ENCODE data around the gene ELMO1. TPM values are rescaled to one million over a fixed set of nuclear protein-coding genes. Genes with fewer than 3 reads are reported as not detected.

ELMO1 gene
- total RNA-seq, 1 donor from 2014 or later: 0.69 TPM

DNA sequence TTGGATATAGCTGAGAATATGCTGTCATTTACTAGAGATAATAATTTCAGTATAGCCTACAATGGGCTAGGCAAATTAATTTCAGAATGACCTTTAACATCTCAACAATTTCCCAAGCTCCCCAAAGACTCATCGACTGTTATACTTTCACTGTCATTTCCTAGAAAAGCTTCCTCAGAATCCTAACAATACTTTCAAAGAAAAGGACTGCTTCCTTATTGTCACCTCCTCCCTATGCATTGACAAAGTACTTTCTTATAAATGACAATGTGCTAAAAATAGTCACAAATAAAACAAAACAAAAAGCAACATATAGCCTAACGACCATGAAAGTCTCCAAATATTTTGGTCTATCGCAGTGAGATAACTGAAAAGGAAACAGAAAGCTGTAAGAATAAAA, 272.6 kb downstream of the ELMO1 start:
- TF ChIP-seq, protein P1, sequence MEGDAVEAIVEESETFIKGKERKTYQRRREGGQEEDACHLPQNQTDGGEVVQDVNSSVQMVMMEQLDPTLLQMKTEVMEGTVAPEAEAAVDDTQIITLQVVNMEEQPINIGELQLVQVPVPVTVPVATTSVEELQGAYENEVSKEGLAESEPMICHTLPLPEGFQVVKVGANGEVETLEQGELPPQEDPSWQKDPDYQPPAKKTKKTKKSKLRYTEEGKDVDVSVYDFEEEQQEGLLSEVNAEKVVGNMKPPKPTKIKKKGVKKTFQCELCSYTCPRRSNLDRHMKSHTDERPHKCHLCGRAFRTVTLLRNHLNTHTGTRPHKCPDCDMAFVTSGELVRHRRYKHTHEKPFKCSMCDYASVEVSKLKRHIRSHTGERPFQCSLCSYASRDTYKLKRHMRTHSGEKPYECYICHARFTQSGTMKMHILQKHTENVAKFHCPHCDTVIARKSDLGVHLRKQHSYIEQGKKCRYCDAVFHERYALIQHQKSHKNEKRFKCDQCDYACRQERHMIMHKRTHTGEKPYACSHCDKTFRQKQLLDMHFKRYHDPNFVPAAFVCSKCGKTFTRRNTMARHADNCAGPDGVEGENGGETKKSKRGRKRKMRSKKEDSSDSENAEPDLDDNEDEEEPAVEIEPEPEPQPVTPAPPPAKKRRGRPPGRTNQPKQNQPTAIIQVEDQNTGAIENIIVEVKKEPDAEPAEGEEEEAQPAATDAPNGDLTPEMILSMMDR (conservative IDR thresholded peaks at IDR 0.05; ENCODE audit: low read depth, low read length): no peak
- H3K4me3 ChIP-seq (ENCODE audit: low read depth, low read length): no peak overlapping the region
- DNase-seq (ENCODE audit: low read depth): no peak

DNA sequence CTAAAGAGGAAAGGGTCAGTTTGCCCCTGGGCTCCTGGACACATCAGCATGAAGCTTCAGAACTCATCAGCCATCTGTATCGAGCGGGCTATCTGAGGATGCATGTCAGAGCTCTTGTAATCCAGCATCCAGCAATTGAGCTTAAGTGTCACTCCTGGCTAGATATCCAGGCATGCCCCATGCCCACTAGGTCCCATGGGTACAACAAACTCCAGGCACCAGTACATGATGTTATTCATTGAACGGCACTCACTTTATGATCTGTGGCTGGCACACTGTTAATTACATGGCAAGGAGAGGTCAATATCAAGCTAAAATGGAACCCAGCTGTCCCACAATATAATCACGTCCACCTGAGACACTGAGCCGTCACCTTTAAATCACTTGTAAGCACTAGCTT, 274.2 kb downstream of the ELMO1 start:
- DNase-seq (ENCODE audit: low read depth): no peak

DNA sequence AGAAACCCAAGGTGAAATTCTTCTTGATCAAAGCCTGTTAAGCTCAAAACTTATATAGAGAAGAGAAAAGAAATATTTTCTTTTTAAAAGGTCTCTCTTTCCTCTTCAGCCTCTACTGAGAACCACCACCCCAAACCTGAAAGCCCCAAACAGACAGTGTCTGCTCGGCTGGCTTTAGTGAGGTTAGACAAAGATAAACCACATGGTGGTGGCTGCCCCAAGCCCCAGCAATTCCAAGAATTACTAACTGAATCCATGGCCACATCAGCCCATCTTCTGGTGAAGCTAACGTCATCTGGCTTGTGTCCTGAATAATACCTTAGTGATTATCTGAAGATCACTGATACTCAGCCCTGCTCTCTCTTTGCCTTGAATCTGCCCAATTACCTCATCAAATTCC, 275.0 kb downstream of the ELMO1 start:
- TF ChIP-seq, protein P1 (conservative IDR thresholded peaks at IDR 0.05; ENCODE audit: low read depth, low read length): no peak
- no peak for DNase-seq (ENCODE audit: low read depth)
- no peak overlapping the region for H3K4me3 ChIP-seq (ENCODE audit: low read depth, low read length)

More for the DNA sequence above, 274.2 kb downstream of the ELMO1 start:
- H3K4me3 ChIP-seq (ENCODE audit: low read depth, low read length): no peak overlapping the region
- TF ChIP-seq, protein P1 (conservative IDR thresholded peaks at IDR 0.05; ENCODE audit: low read depth, low read length): no peak

DNA sequence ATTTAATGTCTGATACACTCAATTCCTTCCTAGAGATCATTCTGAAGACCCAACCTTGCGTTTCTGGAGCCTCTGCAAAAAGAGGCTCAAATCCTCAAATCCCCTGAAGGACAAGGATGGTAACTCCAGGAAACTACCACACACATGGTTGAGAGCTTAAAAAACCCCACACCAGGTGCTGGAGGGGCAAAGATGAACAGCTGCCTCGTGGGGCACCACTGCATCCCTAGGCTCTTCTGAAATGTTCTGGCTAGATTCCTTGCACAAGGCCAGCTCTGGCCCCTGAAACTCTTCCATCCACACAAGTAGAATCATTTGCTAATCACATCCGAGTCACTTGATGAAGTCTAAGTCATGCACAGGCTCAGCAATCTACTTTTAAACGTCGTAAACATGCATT, 286.6 kb downstream of the ELMO1 start:
- DNase-seq (ENCODE audit: low read depth): no peak
- TF ChIP-seq, protein P1 (conservative IDR thresholded peaks at IDR 0.05; ENCODE audit: low read depth, low read length): no peak
- no peak overlapping the region for H3K4me3 ChIP-seq (ENCODE audit: low read depth, low read length)

DNA sequence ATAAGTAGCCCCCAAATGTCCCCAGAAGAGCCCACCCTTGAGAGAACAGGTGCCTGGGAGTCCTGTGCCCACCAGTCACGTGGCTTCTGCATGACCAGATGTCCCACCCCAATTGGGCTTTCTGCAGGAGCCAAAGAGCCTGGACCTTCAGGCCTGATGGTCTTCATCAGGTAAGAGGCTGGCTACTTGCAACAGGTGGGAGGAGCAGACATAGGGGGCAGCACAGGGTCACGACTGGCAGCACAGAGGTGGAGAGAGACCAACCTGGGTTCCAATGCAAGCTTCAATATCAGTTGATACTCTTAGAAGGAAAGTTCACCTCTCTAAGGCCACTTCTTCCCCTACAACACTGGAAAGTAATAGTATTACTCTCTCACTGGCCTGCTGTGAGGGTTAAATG, 288.0 kb downstream of the ELMO1 start:
- no peak overlapping the region for H3K4me3 ChIP-seq (ENCODE audit: low read depth, low read length)
- TF ChIP-seq, protein P1 (conservative IDR thresholded peaks at IDR 0.05; ENCODE audit: low read depth, low read length): no peak
- no peak for DNase-seq (ENCODE audit: low read depth)

DNA sequence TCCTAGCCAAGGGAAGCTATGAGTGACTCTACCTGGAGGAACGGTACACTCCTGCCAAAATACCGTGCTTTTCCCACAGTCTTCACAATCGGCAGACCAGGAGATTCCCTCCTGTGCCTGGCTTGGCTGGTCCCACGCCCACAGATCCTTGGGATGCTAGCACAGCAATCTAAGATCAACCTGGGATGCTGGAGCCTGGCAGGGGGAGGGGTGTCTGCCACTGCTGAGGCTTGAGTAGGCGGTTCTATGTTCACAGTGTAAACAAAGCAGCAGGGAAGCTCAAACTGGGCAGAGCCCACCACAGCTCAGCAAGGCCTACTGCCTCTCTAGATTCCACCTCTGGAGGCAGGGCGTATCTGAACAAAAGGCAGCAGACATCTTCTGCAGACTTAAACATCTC, 295.3 kb downstream of the ELMO1 start:
- no peak overlapping the region for H3K4me3 ChIP-seq (ENCODE audit: low read depth, low read length)
- TF ChIP-seq, protein P1 (conservative IDR thresholded peaks at IDR 0.05; ENCODE audit: low read depth, low read length): no peak
- DNase-seq (ENCODE audit: low read depth): no peak

DNA sequence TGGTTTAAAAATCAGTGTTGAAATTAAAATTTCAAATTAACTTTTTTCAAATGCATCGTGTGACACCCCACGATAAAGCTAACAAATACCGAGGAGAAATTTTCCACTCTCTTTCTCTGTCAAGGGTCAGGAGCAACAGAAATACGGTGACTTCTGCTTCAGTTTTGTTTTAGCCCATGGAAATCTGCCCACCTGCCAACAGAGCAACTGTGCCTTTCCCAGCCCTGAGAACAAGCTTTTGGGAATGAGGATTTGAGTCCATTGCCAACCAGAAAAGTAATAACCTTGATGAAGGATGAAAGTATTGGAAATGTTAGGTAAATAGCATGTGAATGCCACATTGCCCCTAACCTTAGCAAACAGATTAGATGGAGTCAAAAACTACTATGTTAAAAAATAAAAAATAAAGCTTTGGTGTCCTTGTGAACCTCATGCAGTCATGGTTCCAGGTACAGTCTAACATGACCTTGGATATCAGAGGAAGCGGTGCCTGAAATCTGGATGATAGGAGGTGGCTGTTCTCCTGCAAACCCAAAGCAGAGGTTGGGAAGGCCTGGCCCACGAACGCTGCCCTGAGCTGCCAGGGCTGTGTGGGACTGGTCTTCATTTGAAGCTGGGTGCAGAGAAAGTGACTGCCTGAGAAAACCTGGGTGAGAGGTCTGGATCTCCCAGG, 296.8 kb downstream of the ELMO1 start:
- no peak for DNase-seq (ENCODE audit: low read depth)
- no peak overlapping the region for H3K4me3 ChIP-seq (ENCODE audit: low read depth, low read length)
- TF ChIP-seq, protein P1 (conservative IDR thresholded peaks at IDR 0.05; ENCODE audit: low read depth, low read length): no peak

All from epithelial cell of proximal tubule (primary cell).